Measurements from ENCODE around the gene THRA. TPM values are rescaled to one million over a fixed set of nuclear protein-coding genes. Genes with fewer than 3 reads are reported as not detected.

Gene THRA
- total and polyA plus RNA-seq, 8 donors, result 21.1 to 52.2 (median 34.2) TPM

DNA sequence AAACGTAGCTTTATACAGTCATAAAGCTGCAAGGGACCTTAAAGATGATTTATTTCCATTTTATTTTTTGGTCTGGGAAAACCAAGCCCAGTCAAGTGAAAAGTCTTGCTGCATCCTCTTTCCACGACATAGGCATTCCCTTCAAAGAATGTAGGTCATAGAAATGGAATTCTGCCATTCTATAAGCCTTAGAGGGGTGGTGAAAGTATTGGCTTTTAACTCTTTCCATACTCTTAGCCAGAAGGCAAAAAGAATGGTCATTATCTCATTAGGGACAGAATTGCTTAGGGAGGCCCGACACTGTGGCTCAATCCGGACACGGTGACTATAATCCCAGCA lies 51.1 kb downstream of the THRA start:
- intact Hi-C loops (cut with DNase I; ENCODE audit: low total_unique reads), result no loop called here
- DNase-seq, result no peak
- H3K4me3 ChIP-seq, result peak overlapping the region in 3 of 4 donors; percentile 43 to 55 (median 44)

DNA sequence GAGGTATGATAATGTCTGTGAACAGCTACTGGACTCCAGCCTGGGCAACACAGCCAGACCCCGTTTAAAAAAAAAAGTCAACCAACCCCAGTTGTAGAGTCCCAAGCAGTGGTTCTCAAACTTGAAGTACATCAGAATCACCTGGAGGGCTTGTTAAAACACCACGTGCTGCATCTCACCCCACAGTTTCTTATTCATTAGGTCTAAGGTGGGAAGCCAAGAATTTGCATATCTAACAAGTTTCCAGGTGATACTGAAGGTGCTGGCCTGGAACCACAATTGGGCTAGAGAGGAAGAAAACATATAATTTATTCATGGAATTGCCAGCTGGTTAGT lies 52.3 kb downstream of the THRA start:
- WGBS, 5 donors, result 52 to 66% (median 53%) methylated on average over 2 of the region's 2 CpGs
- Histone ChIP-seq H3K4me3 (no peak overlapping the region), H3K27ac (peak overlapping the region in 3 of 5 donors; percentile 95 to 98 (median 97)), H3K9me3 (no peaks in the 10 kb centered on the region), H3K36me3 (no peaks in the 10 kb centered on the region), H3K4me1 (peaks cover 34 to 70% (median 55%) of the 10 kb centered on the region in 4 donors), H3K27me3 (no peaks in the 10 kb centered on the region)
- TF ChIP-seq EP300 (IDR thresholded peaks at IDR 0.05), result no peak
- TF ChIP-seq, protein P1, sequence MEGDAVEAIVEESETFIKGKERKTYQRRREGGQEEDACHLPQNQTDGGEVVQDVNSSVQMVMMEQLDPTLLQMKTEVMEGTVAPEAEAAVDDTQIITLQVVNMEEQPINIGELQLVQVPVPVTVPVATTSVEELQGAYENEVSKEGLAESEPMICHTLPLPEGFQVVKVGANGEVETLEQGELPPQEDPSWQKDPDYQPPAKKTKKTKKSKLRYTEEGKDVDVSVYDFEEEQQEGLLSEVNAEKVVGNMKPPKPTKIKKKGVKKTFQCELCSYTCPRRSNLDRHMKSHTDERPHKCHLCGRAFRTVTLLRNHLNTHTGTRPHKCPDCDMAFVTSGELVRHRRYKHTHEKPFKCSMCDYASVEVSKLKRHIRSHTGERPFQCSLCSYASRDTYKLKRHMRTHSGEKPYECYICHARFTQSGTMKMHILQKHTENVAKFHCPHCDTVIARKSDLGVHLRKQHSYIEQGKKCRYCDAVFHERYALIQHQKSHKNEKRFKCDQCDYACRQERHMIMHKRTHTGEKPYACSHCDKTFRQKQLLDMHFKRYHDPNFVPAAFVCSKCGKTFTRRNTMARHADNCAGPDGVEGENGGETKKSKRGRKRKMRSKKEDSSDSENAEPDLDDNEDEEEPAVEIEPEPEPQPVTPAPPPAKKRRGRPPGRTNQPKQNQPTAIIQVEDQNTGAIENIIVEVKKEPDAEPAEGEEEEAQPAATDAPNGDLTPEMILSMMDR (IDR thresholded peaks at IDR 0.05), result no peak
- no peak for TF ChIP-seq POLR2A (IDR thresholded peaks at IDR 0.05)
- no peak for TF ChIP-seq POLR2AphosphoS5 (IDR thresholded peaks at IDR 0.05)
- no peak for DNase-seq
- intact Hi-C loops (cut with DNase I; ENCODE audit: low total_unique reads), result no loop called here

More for the DNA sequence above, 51.1 kb downstream of the THRA start:
- H3K27me3 ChIP-seq, result no peaks in the 10 kb centered on the region
- WGBS, 5 donors, result 39 to 50% (median 45%) methylated on average over 5 of the region's 5 CpGs
- H3K4me1 ChIP-seq, result peaks cover 46 to 74% (median 65%) of the 10 kb centered on the region in 4 donors
- no peaks in the 10 kb centered on the region for H3K36me3 ChIP-seq
- TF ChIP-seq POLR2AphosphoS5 (IDR thresholded peaks at IDR 0.05) (no peak), EP300 (IDR thresholded peaks at IDR 0.05) (no peak), POLR2A (IDR thresholded peaks at IDR 0.05) (no peak)
- TF ChIP-seq, protein P1 (IDR thresholded peaks at IDR 0.05), result no peak
- no peaks in the 10 kb centered on the region for H3K9me3 ChIP-seq
- H3K27ac ChIP-seq, result peak overlapping the region; percentile 93 to 98 (median 97)

DNA sequence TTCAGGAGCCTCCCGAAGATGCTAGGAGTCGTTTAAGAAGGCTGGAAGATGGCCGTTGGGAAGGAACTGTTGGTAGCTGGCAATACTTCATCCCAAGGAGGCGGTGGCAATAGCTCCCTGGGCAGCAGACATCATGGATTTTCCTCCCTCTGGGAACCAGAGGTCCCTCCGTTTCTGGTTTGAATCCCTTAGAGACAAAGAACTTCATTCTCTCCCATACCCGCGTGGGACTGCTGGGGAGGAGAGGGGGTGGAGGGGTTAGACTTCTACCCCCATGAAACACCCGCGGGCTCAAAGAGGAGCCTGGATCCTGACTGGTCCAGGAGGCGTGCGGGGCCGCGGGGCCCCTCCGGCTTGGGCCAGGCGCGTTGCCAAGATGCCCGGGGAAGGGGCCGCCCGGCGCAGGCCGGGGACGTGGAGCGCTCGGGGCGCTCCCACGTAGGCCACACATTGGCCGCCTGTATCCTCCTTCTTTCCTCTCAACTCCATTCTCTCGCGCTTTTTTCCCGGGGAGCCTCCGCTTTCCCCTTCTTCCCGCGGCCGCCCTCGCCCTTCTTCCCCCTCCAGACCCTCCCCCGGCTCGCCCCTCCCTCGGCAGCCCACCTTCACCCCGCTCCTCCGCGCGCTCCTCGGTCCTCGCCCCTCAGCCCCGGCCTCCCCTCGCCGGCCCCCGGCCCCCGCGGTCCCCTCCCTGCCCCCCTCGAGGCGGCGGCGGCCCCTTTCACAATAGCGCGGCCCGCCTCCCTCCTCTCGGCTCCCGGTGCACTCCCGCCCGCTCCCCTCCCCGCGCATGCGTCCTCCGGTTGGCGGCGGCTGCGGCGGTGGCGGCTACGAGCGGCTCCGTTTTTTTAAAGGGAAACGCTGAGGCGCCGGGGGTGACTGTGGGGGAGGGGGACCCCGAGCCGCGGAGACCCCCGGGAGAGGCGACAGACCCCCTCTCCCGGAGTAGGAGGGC lies 58.7 kb downstream of the THRA start, which contains the start of gene MSL1:
MSL1 (plus strand) TSS at position 791 of the 955 bp plus-strand sequence. CDS start 642 bp downstream, outside the sequence.
- Histone ChIP-seq H3K4me3 (peak within 1 kb of the TSS; percentile 88 to 100 (median 97)), H3K36me3 (peaks cover 6 to 12% (median 11%) of the 10 kb centered on the region in 4 donors), H3K27ac (peak within 1 kb of the TSS; percentile 92 to 99 (median 98)), H3K9me3 (no peaks in the 10 kb centered on the region), H3K27me3 (no peaks in the 10 kb centered on the region), H3K4me1 (peaks cover 24 to 52% (median 37%) of the 10 kb centered on the region in 4 donors)
- TF ChIP-seq EP300 (IDR thresholded peaks at IDR 0.05) (no peak), POLR2A (IDR thresholded peaks at IDR 0.05) (no peak), POLR2AphosphoS5 (IDR thresholded peaks at IDR 0.05) (peak; percentile 61 to 86 (median 82))
- TF ChIP-seq, protein P1 (IDR thresholded peaks at IDR 0.05), result no peak
- intact Hi-C loops (cut with DNase I; ENCODE audit: low total_unique reads), result no loop called here
- DNase-seq, result peak; percentile 90 to 97
- 1 to 2% (median 1%) methylated on average over 47 to 80 of the region's 82 CpGs for WGBS, 5 donors

DNA sequence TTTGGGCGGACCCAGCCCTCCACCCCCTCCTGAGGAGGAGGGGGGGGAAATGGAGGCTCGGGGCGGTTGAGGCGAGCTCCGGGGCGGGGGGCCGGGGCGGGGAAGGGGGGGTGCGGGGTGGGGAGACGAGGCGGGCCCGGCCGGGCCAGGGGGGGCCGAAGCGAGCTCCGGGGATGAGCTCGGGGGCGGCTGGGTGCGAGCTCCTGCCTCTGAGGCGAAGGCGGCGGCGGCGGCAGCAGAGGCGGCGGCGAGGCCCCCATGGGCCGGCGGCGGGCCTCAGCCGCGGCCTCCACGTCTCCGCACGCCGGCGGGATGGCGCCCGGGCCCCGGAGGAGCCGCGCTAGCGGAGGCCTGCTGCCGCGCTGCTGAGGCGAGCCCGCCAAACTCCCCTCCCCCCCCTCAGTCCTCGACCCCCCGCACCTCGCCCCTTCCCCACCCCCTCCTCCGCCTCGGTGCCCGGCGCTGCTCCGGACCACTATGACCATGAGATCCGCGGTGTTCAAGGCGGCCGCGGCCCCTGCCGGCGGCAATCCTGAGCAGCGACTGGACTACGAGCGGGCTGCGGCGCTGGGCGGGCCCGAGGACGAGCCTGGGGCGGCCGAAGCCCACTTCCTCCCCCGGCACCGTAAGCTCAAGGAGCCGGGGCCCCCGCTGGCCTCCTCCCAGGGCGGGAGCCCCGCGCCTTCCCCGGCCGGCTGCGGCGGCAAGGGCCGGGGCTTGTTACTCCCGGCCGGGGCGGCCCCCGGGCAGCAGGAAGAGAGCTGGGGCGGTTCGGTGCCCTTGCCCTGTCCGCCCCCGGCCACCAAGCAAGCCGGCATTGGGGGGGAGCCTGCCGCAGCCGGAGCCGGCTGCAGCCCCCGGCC lies 59.6 kb downstream of the THRA start:
- Histone ChIP-seq H3K27ac (peak overlapping the region; percentile 92 to 99 (median 98)), H3K4me1 (peaks cover 24 to 52% (median 37%) of the 10 kb centered on the region in 4 donors), H3K9me3 (no peaks in the 10 kb centered on the region), H3K36me3 (peaks cover 15 to 21% (median 21%) of the 10 kb centered on the region in 4 donors), H3K4me3 (peak overlapping the region; percentile 88 to 100 (median 97)), H3K27me3 (no peaks in the 10 kb centered on the region)
- peak in 1 of 2 donors; percentile 81 for DNase-seq
- 0 to 1% (median 0%) methylated on average over 11 to 92 of the region's 97 CpGs for WGBS, 5 donors
- intact Hi-C loops (cut with DNase I; ENCODE audit: low total_unique reads), result no loop called here
- TF ChIP-seq EP300 (IDR thresholded peaks at IDR 0.05) (no peak), POLR2A (IDR thresholded peaks at IDR 0.05) (no peak), POLR2AphosphoS5 (IDR thresholded peaks at IDR 0.05) (peak in 2 of 3 donors; percentile 9 to 25)
- TF ChIP-seq, protein P1 (IDR thresholded peaks at IDR 0.05), result peak in 1 of 7 experiments; percentile 14
